HT-29 (cell line): Measurements from ENCODE around the gene SLC16A4. TPM values are rescaled to one million over a fixed set of nuclear protein-coding genes. Genes with fewer than 3 reads are reported as not detected.
A peak's percentile ranks its signal among the peaks of the same experiment; 100 is the strongest.
"Not testable (repeated sequence)": the region's sequence is repeated elsewhere in the genome, so short reads cannot be mapped to it uniquely, and the experiment has no call there.

Experiments
- DNase-seq: peaks from one replicate; pipeline ENCODE4 v3.0.0-alpha.2; 2015; ENCODE audit warnings: low spot score
- total RNA-seq: library from RNA; depleted of rRNA; stranded (reverse); fragments of >200 nt; shearing (Covaris generic); gene quantifications from 2 replicates; pipeline ENCODE4 v1.2.3, GENCODE V29; 2014; rRNA removed

The SLC16A4 gene
- 4.8 and 5.6 TPM in 2 replicates for total RNA-seq

DNA sequence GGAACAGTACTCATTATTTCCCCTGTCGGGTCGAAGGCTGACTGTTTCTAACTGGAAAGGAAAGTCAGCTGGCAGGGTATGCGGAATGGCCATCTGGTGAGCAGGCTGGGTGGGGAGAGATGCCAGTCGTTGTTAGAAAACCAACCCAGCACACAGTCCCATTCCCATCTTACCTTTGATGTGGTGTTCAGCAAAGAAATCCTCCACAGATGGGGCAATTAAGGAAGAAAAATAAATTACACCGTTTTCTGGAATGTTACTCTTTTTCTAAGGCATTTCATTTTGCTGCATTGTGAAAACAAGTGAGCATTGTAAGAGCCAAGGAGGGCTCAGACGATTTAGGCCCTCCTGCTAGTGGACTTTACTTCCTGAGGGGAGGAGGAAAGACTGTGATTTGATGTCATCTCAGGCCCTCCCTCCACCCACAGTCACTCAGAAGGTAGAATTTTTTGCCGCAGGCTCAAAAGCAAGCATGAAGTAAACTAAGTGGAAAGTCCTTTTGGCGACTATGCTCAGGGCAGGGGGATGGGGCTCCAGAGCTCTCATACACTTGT, at the start of gene SLC16A4:
Gene SLC16A4 (minus strand): TSS at position 335 of the 554 bp plus-strand sequence. CDS start 1,703 bp downstream, outside the sequence.
- peak; percentile 60 for DNase-seq

- not testable (repeated sequence) for DNase-seq
These were observed 49.0 kb upstream of the SLC16A4 start for GRCh38 chr1:110439873-110440272.

GRCh38 chr1:110438893-110439292, 48.1 kb upstream of the SLC16A4 start:
- DNase-seq: no peak

- not testable (repeated sequence) for DNase-seq
These were observed 46.9 kb upstream of the SLC16A4 start for GRCh38 chr1:110437645-110438299.

GRCh38 chr1:110436635-110437034, 45.8 kb upstream of the SLC16A4 start:
- no peak for DNase-seq

DNA sequence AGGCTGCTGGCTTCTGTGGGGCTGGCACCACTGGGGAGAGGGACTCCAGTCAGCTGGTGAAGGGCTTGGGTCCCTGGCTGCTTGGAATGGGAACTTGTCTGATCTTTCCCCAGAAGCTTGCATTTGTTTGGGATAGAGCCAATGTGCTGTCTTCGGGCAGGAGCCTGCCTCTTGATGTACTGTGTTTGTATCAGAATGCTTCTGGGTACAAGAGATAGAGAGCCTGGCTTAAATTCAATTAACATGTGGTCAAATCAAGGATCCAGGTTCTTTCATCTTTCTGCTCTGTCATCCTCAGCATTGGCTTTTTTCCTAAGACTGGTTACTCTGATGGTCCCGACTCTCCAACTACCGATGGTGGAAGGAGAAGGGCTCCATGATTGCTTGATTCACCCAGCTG, 44.1 kb upstream of the SLC16A4 start:
- no peak for DNase-seq

- DNase-seq: peak; percentile 47
These were observed 43.0 kb upstream of the SLC16A4 start for GRCh38 chr1:110433803-110434202.

DNA sequence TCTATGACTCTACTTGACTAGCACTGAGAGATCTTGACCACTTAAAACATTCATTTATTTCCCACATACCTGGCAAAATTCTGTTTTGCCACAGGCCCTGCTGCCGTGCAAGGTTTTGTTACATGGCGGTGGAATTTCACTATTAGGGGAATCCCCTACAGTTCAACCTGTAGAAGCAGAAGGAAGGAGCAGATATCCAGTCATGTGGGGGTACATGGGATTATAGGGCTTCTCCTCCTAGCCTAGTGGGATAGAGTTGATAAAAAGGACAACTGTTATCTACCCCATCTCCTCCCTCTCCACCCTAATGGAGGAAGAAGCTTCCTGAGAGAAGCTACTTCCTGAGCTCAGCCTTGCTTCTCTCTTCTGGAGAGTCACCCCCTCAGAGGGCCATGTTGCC, 42.4 kb upstream of the SLC16A4 start:
- no peak for DNase-seq

DNA sequence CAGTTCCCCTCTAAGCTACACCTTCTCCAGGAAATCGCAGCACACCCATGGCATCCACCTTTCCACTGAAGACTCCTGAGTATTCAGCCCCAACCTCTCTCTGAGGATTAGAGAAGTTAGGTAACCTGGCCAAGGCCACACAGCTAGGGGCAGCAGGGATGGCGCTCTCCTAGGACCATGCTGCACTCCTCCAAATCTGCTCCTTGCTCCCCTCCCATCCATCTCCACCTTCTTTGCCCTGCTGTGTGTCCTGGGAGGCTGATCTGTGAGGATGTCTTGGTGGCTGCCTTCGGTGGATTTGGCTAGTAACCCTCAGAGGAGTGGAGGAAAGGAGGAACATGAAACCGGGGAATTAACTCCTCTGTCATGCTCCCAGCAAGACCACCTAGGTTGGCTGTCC, 40.1 kb upstream of the SLC16A4 start:
- DNase-seq: no peak

DNA sequence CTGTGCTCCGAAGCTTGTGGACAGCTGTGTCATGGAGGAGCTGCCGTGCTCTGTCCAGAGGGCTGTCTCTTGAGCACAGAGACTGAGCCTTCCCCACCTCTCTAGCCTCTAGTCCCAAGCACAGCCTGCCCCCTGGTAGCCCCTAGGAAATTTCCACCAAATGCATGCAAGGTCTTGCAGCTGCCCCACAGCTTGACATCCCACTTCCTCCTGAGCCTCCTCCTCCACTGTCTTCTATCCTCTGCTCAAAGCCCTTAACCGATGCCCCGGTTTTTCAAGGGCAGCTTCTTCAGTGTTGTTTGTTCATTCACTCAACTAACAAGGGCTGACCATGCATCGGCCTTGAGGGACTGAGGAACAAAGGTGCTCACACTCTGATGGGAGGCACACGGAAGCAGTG, 39.5 kb upstream of the SLC16A4 start:
- DNase-seq: no peak

- no peak for DNase-seq
These were observed 38.1 kb upstream of the SLC16A4 start for GRCh38 chr1:110428946-110429345.

- no peak for DNase-seq
These were observed 36.0 kb upstream of the SLC16A4 start for GRCh38 chr1:110426854-110427253.

GRCh38 chr1:110425612-110426152, 34.9 kb upstream of the SLC16A4 start:
- no peak for DNase-seq

- DNase-seq: no peak
These were observed 34.1 kb upstream of the SLC16A4 start for GRCh38 chr1:110424699-110425611.

GRCh38 chr1:110420874-110421793, 30.3 kb upstream of the SLC16A4 start:
- no peak for DNase-seq

GRCh38 chr1:110420023-110420662, 29.3 kb upstream of the SLC16A4 start:
- no peak for DNase-seq

- DNase-seq: no peak
These were observed 27.9 kb upstream of the SLC16A4 start for GRCh38 chr1:110418729-110419128.

- not testable (repeated sequence) for DNase-seq
These were observed 22.2 kb upstream of the SLC16A4 start for GRCh38 chr1:110413045-110413444.

DNA sequence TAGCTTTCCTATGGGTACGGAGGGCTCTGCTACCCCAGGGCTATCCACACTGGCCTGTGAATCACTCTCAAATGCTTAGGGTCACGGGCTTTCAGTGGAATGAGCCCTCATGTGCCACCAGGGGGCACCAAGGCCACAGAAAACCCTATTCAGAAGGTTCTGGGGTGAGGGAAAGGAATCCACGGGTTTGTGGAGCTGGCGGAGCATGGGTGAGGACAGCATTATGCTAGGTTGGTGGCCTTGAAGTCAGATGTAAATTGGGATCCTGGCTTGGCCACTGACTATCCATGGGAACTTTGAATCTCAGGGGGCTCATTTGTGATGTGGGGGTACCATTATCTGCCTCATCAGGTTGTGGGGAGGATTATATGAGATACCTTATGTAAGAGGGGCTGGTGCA, 21.8 kb upstream of the SLC16A4 start:
- peak; percentile 91 for DNase-seq

DNA sequence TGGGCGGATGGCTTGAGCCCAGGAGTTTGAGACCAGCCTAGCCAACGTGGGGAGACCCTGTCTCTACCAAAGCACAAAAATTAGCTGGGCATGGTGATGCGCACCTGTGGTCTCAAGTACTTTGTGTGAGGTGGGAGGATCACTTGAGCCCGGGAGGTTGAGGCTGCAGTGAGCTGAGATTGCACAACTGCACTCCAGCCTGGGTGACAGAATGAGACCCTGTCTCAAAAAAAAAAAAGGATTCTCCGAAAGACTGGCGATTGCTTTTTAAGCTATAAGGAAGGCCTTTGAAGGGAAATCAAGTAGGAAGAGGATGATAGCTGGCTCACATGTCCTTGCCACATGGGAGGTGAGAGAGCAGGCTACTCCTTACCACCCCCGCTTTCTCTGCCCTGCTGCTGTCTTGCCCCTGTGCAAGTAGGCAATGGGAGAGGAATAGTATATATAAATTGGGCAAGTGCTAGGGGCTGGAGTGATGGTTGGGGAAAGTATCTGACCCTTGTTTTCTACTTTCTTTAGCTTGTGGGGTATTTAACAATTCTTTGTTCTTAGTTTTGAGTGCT, 20.4 kb upstream of the SLC16A4 start:
- DNase-seq: no peak
